Esophagus muscularis mucosa (tissue), 4 donors: ENCODE measurements around the gene AUTS2.

Experiments
- EP300 ChIP-seq: sonication (generic); formaldehyde crosslinking; IDR thresholded peaks from one replicate; pipeline ENCODE4 v1.6.1; 2017; ENCODE audit warnings: antibody characterized with exemption
- POLR2AphosphoS5 ChIP-seq, 2 donors: sonication (generic); formaldehyde crosslinking; IDR thresholded peaks; one replicate each; pipeline ENCODE4 v1.6.1; 2017; ENCODE audit warnings: antibody characterized with exemption in 2 of 2
- TF ChIP-seq, protein P1 (sequence below), 3 experiments: fragments of 200-600 bp in 2 of 3; fragments of 450-650 bp in 1 of 3; sonication (generic) in 2 of 3; IDR thresholded peaks; one replicate each; pipeline ENCODE4 v1.5.1; 2017 to 2019; ENCODE audit warnings: antibody characterized with exemption in 3 of 3, mild to moderate bottlenecking in 2 of 3, moderate library complexity in 1 of 3

DNA sequence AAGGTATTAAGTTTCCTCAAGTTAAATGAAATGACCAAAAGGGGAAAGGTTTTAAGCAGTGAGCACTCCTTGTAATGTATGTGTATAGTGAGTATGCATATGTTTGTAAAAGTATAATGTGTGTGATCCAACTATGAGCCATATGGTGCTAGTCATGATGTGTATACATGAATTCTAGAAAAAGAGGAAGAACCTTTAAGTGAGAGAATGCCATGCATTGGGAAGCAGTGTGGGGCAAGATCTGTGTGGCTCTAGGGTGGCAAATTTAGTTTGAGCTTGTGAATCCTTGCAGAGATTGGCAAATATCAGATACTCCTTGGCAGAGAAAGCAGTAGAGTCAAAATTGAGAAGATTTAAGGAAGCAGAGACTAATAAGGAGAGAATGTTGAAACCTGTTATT lies 435.0 kb downstream of the AUTS2 start:
- TF ChIP-seq, protein P1, sequence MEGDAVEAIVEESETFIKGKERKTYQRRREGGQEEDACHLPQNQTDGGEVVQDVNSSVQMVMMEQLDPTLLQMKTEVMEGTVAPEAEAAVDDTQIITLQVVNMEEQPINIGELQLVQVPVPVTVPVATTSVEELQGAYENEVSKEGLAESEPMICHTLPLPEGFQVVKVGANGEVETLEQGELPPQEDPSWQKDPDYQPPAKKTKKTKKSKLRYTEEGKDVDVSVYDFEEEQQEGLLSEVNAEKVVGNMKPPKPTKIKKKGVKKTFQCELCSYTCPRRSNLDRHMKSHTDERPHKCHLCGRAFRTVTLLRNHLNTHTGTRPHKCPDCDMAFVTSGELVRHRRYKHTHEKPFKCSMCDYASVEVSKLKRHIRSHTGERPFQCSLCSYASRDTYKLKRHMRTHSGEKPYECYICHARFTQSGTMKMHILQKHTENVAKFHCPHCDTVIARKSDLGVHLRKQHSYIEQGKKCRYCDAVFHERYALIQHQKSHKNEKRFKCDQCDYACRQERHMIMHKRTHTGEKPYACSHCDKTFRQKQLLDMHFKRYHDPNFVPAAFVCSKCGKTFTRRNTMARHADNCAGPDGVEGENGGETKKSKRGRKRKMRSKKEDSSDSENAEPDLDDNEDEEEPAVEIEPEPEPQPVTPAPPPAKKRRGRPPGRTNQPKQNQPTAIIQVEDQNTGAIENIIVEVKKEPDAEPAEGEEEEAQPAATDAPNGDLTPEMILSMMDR (IDR thresholded peaks at IDR 0.05), result no peak
- TF ChIP-seq POLR2AphosphoS5 (IDR thresholded peaks at IDR 0.05), result no peak
- no peak for TF ChIP-seq EP300
